Measurements from ENCODE around the gene SH3RF3. TPM values are rescaled to one million over a fixed set of nuclear protein-coding genes. Genes with fewer than 3 reads are reported as not detected.

Gene SH3RF3
- polyA plus RNA-seq, 1 of the 3 experiments (the other 2 are of a cell fraction): 1.9 TPM

DNA sequence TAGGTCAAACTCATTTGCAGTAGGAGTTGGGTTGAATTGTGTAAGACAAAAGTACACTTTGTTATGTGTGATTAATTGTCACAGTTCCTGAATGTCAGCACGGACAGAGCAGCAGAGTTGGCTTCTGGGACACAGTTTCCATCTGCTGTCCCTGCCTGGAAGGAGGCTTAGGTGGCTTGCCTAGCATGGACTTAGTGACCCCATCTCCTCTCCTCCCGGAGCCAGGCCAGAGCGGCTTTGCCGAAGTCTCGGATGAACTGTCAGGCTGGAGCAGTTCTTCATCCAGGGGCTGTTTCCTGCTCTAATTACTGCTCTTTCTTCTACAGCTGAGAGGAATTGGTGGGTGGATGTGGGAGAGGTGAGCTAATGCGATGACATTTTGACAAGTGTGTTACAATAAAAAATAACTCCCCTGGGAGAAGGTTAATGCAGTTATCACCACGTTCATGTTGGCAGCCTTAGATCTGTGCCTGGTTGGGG is 102.0 kb downstream of the SH3RF3 start:
- Histone ChIP-seq H3K4me3 (ENCODE audit: low read depth in 2 of 2, low read length in 1 of 2) (no peak overlapping the region), H4K20me1 (ENCODE audit: insufficient read depth) (no peaks in the 10 kb centered on the region), H3K36me3 (replicated peaks in 1 of 2; ENCODE audit: control insufficient read depth in 1 of 2, insufficient read depth in 2 of 2, low read length in 1 of 2) (no peaks in the 10 kb centered on the region), H3F3A (replicated peaks; ENCODE audit: insufficient read depth) (no peaks in the 10 kb centered on the region), H3K27me3 (ENCODE audit: insufficient read depth) (no peaks in the 10 kb centered on the region), H3K9me3 (no peaks in the 10 kb centered on the region), H3K4me2 (no peak overlapping the region), H3K9me2 (no peaks in the 10 kb centered on the region), H2AFZ (ENCODE audit: low read depth) (no peak overlapping the region), H3K4me1 (ENCODE audit: control insufficient read depth in 1 of 2, insufficient read depth in 2 of 2, low read depth in 1 of 2, low read length in 1 of 2) (peaks cover 0 to 9% of the 10 kb centered on the region in 2 experiments; a peak in 2 of 4 replicates), H3K9ac (no peak overlapping the region), H3K27ac (ENCODE audit: low read depth in 2 of 2, low read length in 1 of 2) (no peak overlapping the region), H3K79me2 (ENCODE audit: insufficient read depth) (peaks cover 17% of the 10 kb centered on the region; the same call in 1 of the 2 replicates)
- ChIA-PET POLR2A (no interaction called here), CTCF (interaction anchor here (0.7 kb wide), 1 partner anchor 279 kb away, joined by 3 read pairs; no protein-coding TSS in a partner anchor)
- DNase-seq: no peak
- TF ChIP-seq REST (IDR thresholded peaks at IDR 0.05; ENCODE audit: low read depth, low read length) (no peak), TEAD4 (IDR thresholded peaks at IDR 0.05; ENCODE audit: borderline replicate concordance, insufficient read depth) (no peak), FOXJ3 (CRISPR knock-in tag; IDR thresholded peaks at IDR 0.05) (no peak), EZH2phosphoT487 (IDR thresholded peaks at IDR 0.05; ENCODE audit: borderline replicate concordance, low read depth) (no peak), CHD2 (IDR thresholded peaks at IDR 0.05; ENCODE audit: low read length, partially characterized antibody) (no peak), TCF12 (IDR thresholded peaks at IDR 0.05) (no peak), RXRA (IDR thresholded peaks at IDR 0.05; ENCODE audit: borderline replicate concordance, low read depth) (no peak), GATA2 (CRISPR knock-in tag; IDR thresholded peaks at IDR 0.05) (no peak), MXI1 (IDR thresholded peaks at IDR 0.05; ENCODE audit: low read depth, low read length) (no peak)
- TF ChIP-seq, protein P1, sequence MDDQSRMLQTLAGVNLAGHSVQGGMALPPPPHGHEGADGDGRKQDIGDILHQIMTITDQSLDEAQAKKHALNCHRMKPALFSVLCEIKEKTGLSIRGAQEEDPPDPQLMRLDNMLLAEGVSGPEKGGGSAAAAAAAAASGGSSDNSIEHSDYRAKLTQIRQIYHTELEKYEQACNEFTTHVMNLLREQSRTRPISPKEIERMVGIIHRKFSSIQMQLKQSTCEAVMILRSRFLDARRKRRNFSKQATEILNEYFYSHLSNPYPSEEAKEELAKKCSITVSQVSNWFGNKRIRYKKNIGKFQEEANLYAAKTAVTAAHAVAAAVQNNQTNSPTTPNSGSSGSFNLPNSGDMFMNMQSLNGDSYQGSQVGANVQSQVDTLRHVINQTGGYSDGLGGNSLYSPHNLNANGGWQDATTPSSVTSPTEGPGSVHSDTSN (IDR thresholded peaks at IDR 0.05): no peak
- WGBS (ENCODE audit: low lambda C conversion rate): 65% methylated on average over 7 of the region's 7 CpGs

- Histone ChIP-seq H3K79me2 (ENCODE audit: insufficient read depth) (peaks cover 17% of the 10 kb centered on the region; the same call in 1 of the 2 replicates), H3K4me3 (ENCODE audit: low read depth in 2 of 2, low read length in 1 of 2) (no peak overlapping the region), H3K9ac (no peak overlapping the region), H3K9me3 (no peaks in the 10 kb centered on the region), H4K20me1 (ENCODE audit: insufficient read depth) (no peaks in the 10 kb centered on the region), H3K27ac (ENCODE audit: low read depth in 2 of 2, low read length in 1 of 2) (no peak overlapping the region), H3K36me3 (replicated peaks in 1 of 2; ENCODE audit: control insufficient read depth in 1 of 2, insufficient read depth in 2 of 2, low read length in 1 of 2) (no peaks in the 10 kb centered on the region), H3K9me2 (no peaks in the 10 kb centered on the region), H3K4me1 (ENCODE audit: control insufficient read depth in 1 of 2, insufficient read depth in 2 of 2, low read depth in 1 of 2, low read length in 1 of 2) (peaks cover 0 to 9% of the 10 kb centered on the region in 2 experiments; a peak in 2 of 4 replicates), H3K27me3 (ENCODE audit: insufficient read depth) (no peaks in the 10 kb centered on the region), H3K4me2 (no peak overlapping the region), H3F3A (replicated peaks; ENCODE audit: insufficient read depth) (no peaks in the 10 kb centered on the region), H2AFZ (ENCODE audit: low read depth) (no peak overlapping the region)
- CTCF ChIA-PET: interaction anchor here (0.7 kb wide), 1 partner anchor 279 kb away, joined by 3 read pairs; no protein-coding TSS in a partner anchor
- POLR2A ChIA-PET: no interaction called here
- no peak for DNase-seq
- no peak for TF ChIP-seq REST (IDR thresholded peaks at IDR 0.05; ENCODE audit: low read depth, low read length)
- no peak for TF ChIP-seq RFX5 (IDR thresholded peaks at IDR 0.05; ENCODE audit: low read length)
- TF ChIP-seq CTCF (IDR thresholded peaks at IDR 0.05): no peak
- no peak for TF ChIP-seq TEAD4 (IDR thresholded peaks at IDR 0.05; ENCODE audit: borderline replicate concordance, insufficient read depth)
- TF ChIP-seq SIN3A (IDR thresholded peaks at IDR 0.05; ENCODE audit: borderline replicate concordance, low read depth, low read length): no peak
- no peak for TF ChIP-seq RCOR1 (IDR thresholded peaks at IDR 0.05; ENCODE audit: low read length)
- TF ChIP-seq EP300 (IDR thresholded peaks at IDR 0.05; ENCODE audit: borderline replicate concordance in 1 of 2, low read depth in 1 of 2, low read length in 1 of 2): no peak
- no peak for TF ChIP-seq RAD21 (IDR thresholded peaks at IDR 0.05; ENCODE audit: low read length)
- no peak for TF ChIP-seq TCF12 (IDR thresholded peaks at IDR 0.05)
- no peak for TF ChIP-seq MXI1 (IDR thresholded peaks at IDR 0.05; ENCODE audit: low read depth, low read length)
- whole genome bisulfite sequencing (ENCODE audit: low lambda C conversion rate): 58% methylated on average over 3 of the region's 3 CpGs
Observed at GRCh38 chr2:109231428-109231827, 102.4 kb downstream of the SH3RF3 start.

All from SK-N-SH (cell line).